D721Med (cell line): ENCODE results near the gene DCST1.

Experiments used
- DNase-seq: peaks from one replicate; pipeline ENCODE4 v3.0.0; 2011; ENCODE audit warnings: low spot score; ENCODE audit not compliant: insufficient read length
- FAIRE-seq: peaks from 2 replicates; lab custom pipeline; 2011; peaks lifted over from hg19 to GRCh38; lab: Jason Lieb, UNC
- TF ChIP-seq, protein P1 (sequence below): IDR thresholded peaks from 2 replicates; pipeline ENCODE4 v1.5.1; 2012; ENCODE audit warnings: mild to moderate bottlenecking, control low read depth; ENCODE audit not compliant: insufficient read depth; ENCODE audit errors: missing control alignments

DCST1 gene

DNA sequence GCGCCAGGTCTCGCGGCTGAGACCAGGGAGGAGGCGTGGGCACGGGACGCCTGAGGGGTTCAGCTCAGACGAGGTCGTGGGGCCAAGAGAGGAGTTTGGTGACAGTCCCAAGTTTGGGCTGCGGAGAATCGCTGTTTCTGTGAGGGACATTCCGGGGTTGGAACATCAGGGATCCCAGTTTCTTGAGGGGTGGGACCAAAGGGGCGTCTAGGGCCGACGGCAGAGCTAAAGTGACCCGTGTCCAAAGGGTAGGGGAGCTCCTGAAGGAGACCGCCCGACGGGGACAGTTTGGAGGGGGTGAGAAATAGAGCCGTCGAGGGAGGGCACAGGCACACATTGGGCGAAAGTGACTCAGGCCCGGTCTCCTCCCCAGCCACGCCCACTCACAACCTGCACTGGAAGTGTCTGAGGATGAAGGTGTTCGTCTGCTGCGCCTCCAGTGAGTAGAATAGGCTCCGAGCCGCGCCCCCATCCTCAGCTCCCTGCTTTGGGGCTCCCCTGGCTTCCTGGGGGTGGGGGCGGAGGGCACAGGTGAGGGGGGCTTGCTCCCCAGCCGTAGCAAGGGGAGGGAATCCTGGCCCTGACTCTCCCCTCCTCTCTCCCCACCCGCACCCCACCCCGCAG lies 52.0 kb downstream of the DCST1 start:
- TF ChIP-seq, protein P1, sequence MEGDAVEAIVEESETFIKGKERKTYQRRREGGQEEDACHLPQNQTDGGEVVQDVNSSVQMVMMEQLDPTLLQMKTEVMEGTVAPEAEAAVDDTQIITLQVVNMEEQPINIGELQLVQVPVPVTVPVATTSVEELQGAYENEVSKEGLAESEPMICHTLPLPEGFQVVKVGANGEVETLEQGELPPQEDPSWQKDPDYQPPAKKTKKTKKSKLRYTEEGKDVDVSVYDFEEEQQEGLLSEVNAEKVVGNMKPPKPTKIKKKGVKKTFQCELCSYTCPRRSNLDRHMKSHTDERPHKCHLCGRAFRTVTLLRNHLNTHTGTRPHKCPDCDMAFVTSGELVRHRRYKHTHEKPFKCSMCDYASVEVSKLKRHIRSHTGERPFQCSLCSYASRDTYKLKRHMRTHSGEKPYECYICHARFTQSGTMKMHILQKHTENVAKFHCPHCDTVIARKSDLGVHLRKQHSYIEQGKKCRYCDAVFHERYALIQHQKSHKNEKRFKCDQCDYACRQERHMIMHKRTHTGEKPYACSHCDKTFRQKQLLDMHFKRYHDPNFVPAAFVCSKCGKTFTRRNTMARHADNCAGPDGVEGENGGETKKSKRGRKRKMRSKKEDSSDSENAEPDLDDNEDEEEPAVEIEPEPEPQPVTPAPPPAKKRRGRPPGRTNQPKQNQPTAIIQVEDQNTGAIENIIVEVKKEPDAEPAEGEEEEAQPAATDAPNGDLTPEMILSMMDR = no peak
- DNase-seq = no peak
- no peak for FAIRE-seq

DNA sequence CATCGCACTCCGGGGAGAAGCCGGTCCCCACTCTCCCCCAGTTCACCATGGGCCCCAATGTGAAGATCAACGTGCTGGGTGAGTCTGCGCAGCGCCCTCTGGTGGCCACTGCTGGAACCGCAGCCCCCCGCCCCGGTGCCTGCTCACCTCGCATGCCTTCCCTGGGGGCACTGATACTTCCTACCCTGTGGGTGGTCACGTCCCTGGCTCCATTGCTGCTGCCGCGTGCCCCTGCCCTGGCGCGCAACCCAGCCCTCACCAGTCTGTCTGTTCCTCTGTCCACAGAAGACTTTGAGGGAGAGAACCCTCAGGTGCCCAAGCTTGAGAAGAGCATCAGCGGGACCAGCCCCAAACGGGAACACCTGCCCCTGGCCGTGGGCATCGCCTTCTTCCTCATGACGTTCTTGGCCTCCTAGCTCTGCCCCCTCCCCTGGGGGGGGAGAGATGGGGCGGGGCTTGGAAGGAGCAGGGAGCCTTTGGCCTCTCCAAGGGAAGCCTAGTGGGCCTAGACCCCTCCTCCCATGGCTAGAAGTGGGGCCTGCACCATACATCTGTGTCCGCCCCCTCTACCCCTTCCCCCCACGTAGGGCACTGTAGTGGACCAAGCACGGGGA lies 52.6 kb downstream of the DCST1 start:
- DNase-seq (peak; percentile 75), FAIRE-seq (no peak)
- TF ChIP-seq, protein P1 = peak; percentile 91

DNA sequence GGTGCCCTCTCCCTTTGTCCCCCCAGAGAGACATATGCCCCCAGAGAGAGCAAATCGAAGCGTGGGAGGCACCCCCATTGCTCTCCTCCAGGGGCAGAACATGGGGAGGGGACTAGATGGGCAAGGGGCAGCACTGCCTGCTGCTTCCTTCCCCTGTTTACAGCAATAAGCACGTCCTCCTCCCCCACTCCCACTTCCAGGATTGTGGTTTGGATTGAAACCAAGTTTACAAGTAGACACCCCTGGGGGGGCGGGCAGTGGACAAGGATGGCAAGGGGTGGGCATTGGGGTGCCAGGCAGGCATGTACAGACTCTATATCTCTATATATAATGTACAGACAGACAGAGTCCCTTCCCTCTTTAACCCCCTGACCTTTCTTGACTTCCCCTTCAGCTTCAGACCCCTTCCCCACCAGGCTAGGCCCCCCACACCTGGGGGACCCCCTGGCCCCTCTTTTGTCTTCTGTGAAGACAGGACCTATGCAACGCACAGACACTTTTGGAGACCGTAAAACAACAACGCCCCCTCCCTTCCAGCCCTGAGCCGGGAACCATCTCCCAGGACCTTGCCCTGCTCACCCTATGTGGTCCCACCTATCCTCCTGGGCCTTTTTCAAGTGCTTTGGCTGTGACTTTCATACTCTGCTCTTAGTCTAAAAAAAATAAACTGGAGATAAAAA lies 53.4 kb downstream of the DCST1 start:
- FAIRE-seq (no peak), DNase-seq (no peak)
- TF ChIP-seq, protein P1 = no peak

DNA sequence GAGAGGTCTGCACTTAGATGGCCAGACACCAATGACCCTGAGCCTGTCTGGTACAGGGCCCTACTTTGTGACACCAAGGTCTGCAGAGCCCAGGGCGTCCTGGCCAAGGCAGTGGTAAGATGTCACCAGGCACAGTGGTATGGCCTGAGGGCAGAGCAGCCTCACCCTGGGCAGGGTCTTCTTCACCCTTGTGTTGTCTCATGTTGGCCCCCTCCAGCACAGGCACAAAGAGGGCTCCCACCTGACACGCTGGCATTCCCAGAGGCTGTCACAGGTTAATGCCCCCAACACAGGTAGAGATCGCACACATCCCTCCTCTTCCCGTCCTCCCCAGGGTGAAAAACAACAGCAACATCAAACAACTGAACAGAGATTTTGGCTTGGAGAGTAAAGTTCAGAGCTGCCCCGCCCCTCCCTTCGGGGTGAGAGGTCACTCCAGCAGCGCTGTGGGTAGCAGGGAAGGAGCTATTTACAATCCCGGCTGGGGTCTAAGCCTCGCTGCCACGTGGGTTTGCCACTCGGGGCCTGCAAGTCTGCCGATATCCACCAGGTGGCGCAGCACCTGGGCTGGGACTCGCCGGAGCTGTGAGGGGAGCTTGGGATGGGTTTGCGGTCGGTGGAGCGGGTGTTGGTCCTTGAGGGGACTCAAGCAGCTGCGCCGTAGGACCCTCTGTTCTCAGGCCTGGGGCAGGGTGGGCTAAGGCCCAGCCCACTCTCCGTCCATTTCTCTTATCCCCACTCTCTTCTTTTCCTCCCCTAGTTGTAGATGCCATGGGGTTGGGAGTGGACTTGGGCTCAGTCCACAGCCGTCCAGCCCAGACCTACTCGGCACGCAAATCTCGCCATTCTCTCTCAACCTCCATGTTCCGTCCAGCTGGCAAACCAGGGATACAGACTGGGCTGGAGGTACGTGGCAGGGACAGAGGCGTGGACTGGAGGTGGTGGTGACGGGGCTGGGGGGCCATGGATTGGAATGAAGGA lies 57.7 kb downstream of the DCST1 start:
- DNase-seq (no peak), FAIRE-seq (no peak)
- TF ChIP-seq, protein P1 = peak; percentile 99

DNA sequence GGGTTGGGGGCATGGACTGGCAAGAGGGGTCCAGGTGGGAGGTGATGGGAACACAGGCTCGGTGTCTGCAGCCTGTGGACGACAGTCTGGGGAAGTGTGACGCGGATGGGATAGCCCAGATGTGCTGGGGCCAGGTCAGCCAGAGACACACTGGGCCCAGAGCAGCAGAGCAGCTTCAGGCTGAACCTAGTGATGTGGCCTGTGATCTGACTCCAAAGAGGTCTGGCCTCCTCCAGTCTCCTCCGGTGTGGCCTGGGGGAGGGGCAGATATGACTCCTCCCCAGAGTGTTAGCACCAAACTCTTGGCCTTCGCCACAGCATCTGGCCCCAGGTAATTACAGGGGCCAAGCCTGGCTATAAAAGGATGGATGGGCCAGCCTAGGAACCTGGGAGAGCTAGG lies 58.5 kb downstream of the DCST1 start:
- DNase-seq = no peak
- no peak for FAIRE-seq
- TF ChIP-seq, protein P1 = no peak

DNA sequence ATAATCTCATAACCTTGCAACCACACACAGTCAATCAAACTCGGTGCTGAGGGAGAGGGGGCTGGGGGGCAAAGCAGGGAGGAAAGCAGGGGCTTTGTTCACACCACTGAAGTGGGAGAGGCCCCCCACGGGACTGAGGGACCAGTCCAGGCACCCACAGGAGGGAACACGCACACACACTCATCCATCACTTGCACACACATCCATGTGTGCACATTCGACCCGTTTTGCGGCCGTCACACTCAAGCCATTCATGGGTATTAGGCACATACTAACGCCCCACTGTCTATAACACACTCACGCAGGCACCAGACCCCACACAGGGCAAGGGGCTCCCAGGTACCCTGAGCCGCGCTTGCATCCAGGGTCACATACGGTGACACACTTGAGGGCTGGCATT lies 59.0 kb downstream of the DCST1 start:
- DNase-seq = no peak
- FAIRE-seq = no peak
- TF ChIP-seq, protein P1 = no peak
